CD4-positive, alpha-beta T cell (primary cell): ENCODE data around the gene FNDC3A. TPM values are rescaled to one million over a fixed set of nuclear protein-coding genes. Genes with fewer than 3 reads are reported as not detected.

Source experiments
- ATAC-seq: fragments of 200-7000 bp; cut with Tn5 transposase; one replicate; pipeline ENCODE4 v1.10.0; 2022; ENCODE audit warnings: mild to moderate bottlenecking; ENCODE audit not compliant: poor library complexity
- CTCF ChIA-PET: fragments of 350-600 bp; sonication (Branson Sonifier 250); formaldehyde crosslinking; loops from one replicate; lab custom pipeline; 2021; ENCODE audit warnings: antibody characterized with exemption, inconsistent platforms; lab: Charles Lee
- POLR2A ChIA-PET: fragments of 350-600 bp; sonication (Branson Sonifier 250); formaldehyde crosslinking; loops from one replicate; lab custom pipeline; 2021; ENCODE audit warnings: antibody characterized with exemption, inconsistent platforms; lab: Charles Lee
- DNase-seq, 14 experiments: peaks; one replicate each; pipeline ENCODE4 v3.0.0-alpha.2; 2013 to 2020; ENCODE audit warnings: mixed read lengths in 2 of 14
- H3K27ac ChIP-seq, 2 donors: one replicate each; pipeline versions ENCODE4 v1.5.1 to v1.7.0; 2013; ENCODE audit warnings: low read length in 2 of 2, low read depth in 1 of 2, mild to moderate bottlenecking in 1 of 2
- H3K27me3 ChIP-seq, 2 experiments: 1 replicate in 1 of 2; 2 replicates in 1 of 2; pipeline versions ENCODE4 v1.6.1 to v1.7.0; 2013; ENCODE audit warnings: low read length in 2 of 2, control low read depth in 1 of 2, mild to moderate bottlenecking in 1 of 2, moderate library complexity in 1 of 2; ENCODE audit not compliant: insufficient read depth in 2 of 2, control insufficient read depth in 1 of 2
- H3K36me3 ChIP-seq: one replicate; pipeline ENCODE4 v1.6.1; 2013; ENCODE audit warnings: low read length, control low read depth; ENCODE audit not compliant: insufficient read depth
- H3K4me1 ChIP-seq: one replicate; pipeline ENCODE4 v1.6.1; 2013; ENCODE audit warnings: low read length, control low read depth; ENCODE audit not compliant: insufficient read depth
- H3K4me3 ChIP-seq: one replicate; pipeline ENCODE4 v1.5.1; 2013; ENCODE audit warnings: mild to moderate bottlenecking, low read length, moderate library complexity
- H3K9me3 ChIP-seq, 2 experiments: 1 replicate in 1 of 2; 2 replicates in 1 of 2; pipeline versions ENCODE4 v1.6.1 to v1.7.0; 2013; ENCODE audit warnings: low read length in 2 of 2, mild to moderate bottlenecking in 2 of 2, control low read depth in 1 of 2, moderate library complexity in 1 of 2; ENCODE audit not compliant: control insufficient read depth in 1 of 2, insufficient read depth in 1 of 2
- H3K27ac Mint-ChIP-seq: one replicate; pipeline ENCODE4 v1.8.0; 2020; ENCODE audit warnings: mixed read lengths
- H3K27me3 Mint-ChIP-seq: one replicate; pipeline ENCODE4 v1.8.0; 2021; ENCODE audit warnings: mixed read lengths
- H3K36me3 Mint-ChIP-seq: one replicate; pipeline ENCODE4 v1.8.0; 2021; ENCODE audit warnings: low read depth, mixed read lengths
- H3K4me1 Mint-ChIP-seq: one replicate; pipeline ENCODE4 v1.8.0; 2021; ENCODE audit warnings: low read depth, mixed read lengths
- H3K4me3 Mint-ChIP-seq: one replicate; pipeline ENCODE4 v1.8.0; 2020; ENCODE audit warnings: mild to moderate bottlenecking, mixed read lengths
- H3K9me3 Mint-ChIP-seq: one replicate; pipeline ENCODE4 v1.8.0; 2020; ENCODE audit warnings: mixed read lengths
- CTCF ChIP-seq: fragments of 200-600 bp; IDR thresholded peaks from one replicate; pipeline ENCODE4 v1.8.0; 2022; ENCODE audit warnings: antibody characterized with exemption, mild to moderate bottlenecking
- intact Hi-C, 2 experiments: fragments of 100-400 bp; cut with DNase I in 1 of 2; cut with micrococcal nuclease in 1 of 2; formaldehyde crosslinking; loops; one replicate each; pipeline versions ENCODE4 v1.15.1 to v1.9.0; 2023 to 2025; cut with DNase I, micrococcal nuclease
- total RNA-seq, 174 experiments: library from RNA in 2 of 174; stranded (reverse) in 2 of 174; gene quantifications; one replicate each; pipeline ENCODE4 v1.2.3 and lab custom pipeline; 2021 to 2026

The FNDC3A gene
- total RNA-seq, 2 experiments from 2014 or later: 27.7 to 28.6 TPM

- ChIA-PET POLR2A (interaction anchor here (0.9 to 2.9 kb wide), 2 partner anchors 14 to 173 kb away, joined by 4 to 19 read pairs; no protein-coding TSS in a partner anchor), CTCF (no interaction called here)
- peak overlapping the region; percentile 90 for H3K4me3 Mint-ChIP-seq
These were observed 1.8 kb upstream of the FNDC3A start for GRCh38 chr13:48973845-48974431.

GRCh38 chr13:48975101-48975855 is 434 bp upstream of the FNDC3A start:
- ATAC-seq: peak; percentile 44
- peak; percentile 28 for TF ChIP-seq CTCF
- H3K36me3 ChIP-seq: no peaks in the 10 kb centered on the region
- peak overlapping the region; percentile 98 for H3K27ac Mint-ChIP-seq
- peaks cover 48% of the 10 kb centered on the region for H3K4me1 Mint-ChIP-seq
- ChIA-PET POLR2A (interaction anchor here (0.6 to 3.3 kb wide), 31 partner anchors 9 to 1151 kb away, joined by 3 to 30 read pairs (median 4); partner anchors contain the start of genes CAB39L, CDADC1, ITM2B and KPNA3), CTCF (interaction anchor here (0.6 to 1.5 kb wide), 3 partner anchors 95 to 171 kb away, joined by 4 to 5 read pairs (median 4); no protein-coding TSS in a partner anchor)
- H3K4me1 ChIP-seq: peaks cover 9% of the 10 kb centered on the region
- H3K27me3 ChIP-seq: no peaks in the 10 kb centered on the region
- peak overlapping the region; percentile 90 for H3K4me3 Mint-ChIP-seq
- intact Hi-C loops: loop anchor here (2.0 to 10.0 kb wide), 7 partner anchors 132 to 960 kb away; partner anchors contain the start of genes CAB39L (in 1 of the 2), EBPL (in 1 of the 2), KPNA3 (in 1 of the 2) and MED4 (in 1 of the 2)
- peak overlapping the region; percentile 95 to 97 for H3K27ac ChIP-seq
- peaks cover 12% of the 10 kb centered on the region for H3K9me3 Mint-ChIP-seq
- peaks cover 42% of the 10 kb centered on the region for H3K36me3 Mint-ChIP-seq
- peaks cover 0 to 22% of the 10 kb centered on the region in 2 experiments for H3K9me3 ChIP-seq
- H3K27me3 Mint-ChIP-seq: no peaks in the 10 kb centered on the region
- peak in 13 of 14 experiments; percentile 20 to 84 (median 46) for DNase-seq
- H3K4me3 ChIP-seq: peak overlapping the region; percentile 80

More at GRCh38 chr13:48973845-48974431, 1.8 kb upstream of the FNDC3A start:
- Mint-ChIP-seq H3K27ac (peak overlapping the region; percentile 98), H3K9me3 (peaks cover 12% of the 10 kb centered on the region), H3K27me3 (no peaks in the 10 kb centered on the region), H3K36me3 (peaks cover 42% of the 10 kb centered on the region), H3K4me1 (peaks cover 35% of the 10 kb centered on the region)
- DNase-seq (no peak), ATAC-seq (no peak)
- Histone ChIP-seq H3K4me3 (no peak overlapping the region), H3K9me3 (peaks cover 0 to 22% of the 10 kb centered on the region in 2 experiments), H3K27me3 (no peaks in the 10 kb centered on the region), H3K4me1 (peaks cover 9% of the 10 kb centered on the region), H3K36me3 (no peaks in the 10 kb centered on the region), H3K27ac (no peak overlapping the region)
- TF ChIP-seq CTCF: no peak
- intact Hi-C loops: loop anchor here (2.0 to 10.0 kb wide), 5 partner anchors 173 to 961 kb away; partner anchors contain the start of genes CAB39L (in 1 of the 2), EBPL (in 1 of the 2), MED4 (in 1 of the 2) and SETDB2 (in 1 of the 2)
